SK-N-SH treated with all-trans-retinoic acid at 6 μM for 48 hours (cell line): ENCODE measurements around the gene MS4A6A.

Source experiments
- ATAC-seq: fragments of 200-7000 bp; cut with Tn5 transposase; 3 replicates; pipeline ENCODE4 v1.9.1; 2020; ENCODE audit warnings: mild to moderate bottlenecking, moderate library complexity
- ARNTL ChIP-seq: fragments of 450-650 bp; formaldehyde crosslinking; IDR thresholded peaks from 2 replicates; pipeline ENCODE4 v1.5.0; 2020; ENCODE audit warnings: low read depth, mild to moderate bottlenecking, moderate library complexity, borderline replicate concordance
- BACH2 ChIP-seq: fragments of 250-450 bp; sonication (Bioruptor Pico); IDR thresholded peaks from 2 replicates; pipeline ENCODE4 v1.9.0; 2021; ENCODE audit warnings: mild to moderate bottlenecking, borderline replicate concordance
- CSDC2 ChIP-seq: fragments of 250-450 bp; sonication (Bioruptor Pico); IDR thresholded peaks from 2 replicates; pipeline ENCODE4 v1.5.0; 2020; ENCODE audit warnings: mild to moderate bottlenecking, moderate library complexity
- CSRNP3 ChIP-seq: fragments of 250-450 bp; sonication (Bioruptor Pico); IDR thresholded peaks from 2 replicates; pipeline ENCODE4 v1.5.1; 2021; ENCODE audit warnings: mild to moderate bottlenecking, moderate library complexity
- ESRRG ChIP-seq: fragments of 250-450 bp; sonication (Bioruptor Pico); IDR thresholded peaks from 2 replicates; pipeline ENCODE4 v1.6.1; 2021; ENCODE audit warnings: mild to moderate bottlenecking
- GLIS3 ChIP-seq: fragments of 250-450 bp; sonication (Bioruptor Pico); IDR thresholded peaks from 2 replicates; pipeline ENCODE4 v1.5.0; 2020; ENCODE audit warnings: mild to moderate bottlenecking, moderate library complexity
- ISL1 ChIP-seq: fragments of 250-450 bp; sonication (Bioruptor Pico); IDR thresholded peaks from 2 replicates; pipeline ENCODE4 v2.1.2; 2022; ENCODE audit warnings: mild to moderate bottlenecking, moderate library complexity
- OSR1 ChIP-seq: fragments of 250-450 bp; sonication (Bioruptor Pico); IDR thresholded peaks from 2 replicates; pipeline ENCODE4 v1.8.0; 2022; ENCODE audit warnings: moderate library complexity, mild to moderate bottlenecking, inconsistent platforms
- PATZ1 ChIP-seq: fragments of 250-450 bp; sonication (Bioruptor Pico); IDR thresholded peaks from 2 replicates; pipeline ENCODE4 v1.8.0; 2020; ENCODE audit warnings: mild to moderate bottlenecking, moderate library complexity, borderline replicate concordance
- POU6F1 ChIP-seq: fragments of 250-450 bp; sonication (Bioruptor Pico); IDR thresholded peaks from 2 replicates; pipeline ENCODE4 v1.8.0; 2021; ENCODE audit warnings: low read depth, mild to moderate bottlenecking, moderate library complexity, borderline replicate concordance
- PPARA ChIP-seq: fragments of 250-450 bp; sonication (Bioruptor Pico); IDR thresholded peaks from 2 replicates; pipeline ENCODE4 v1.5.0; 2020; ENCODE audit warnings: mild to moderate bottlenecking, borderline replicate concordance
- RARB ChIP-seq: fragments of 250-450 bp; sonication (Bioruptor Pico); IDR thresholded peaks from 2 replicates; pipeline ENCODE4 v1.8.0; 2021; ENCODE audit warnings: mild to moderate bottlenecking, moderate library complexity
- SNAI2 ChIP-seq: fragments of 250-450 bp; sonication (Bioruptor Pico); IDR thresholded peaks from 2 replicates; pipeline ENCODE4 v1.5.0; 2020; ENCODE audit warnings: mild to moderate bottlenecking, moderate library complexity
- TCF4 ChIP-seq: fragments of 250-450 bp; sonication (Bioruptor Pico); IDR thresholded peaks from 2 replicates; pipeline ENCODE4 v1.8.0; 2021; ENCODE audit warnings: mild to moderate bottlenecking, moderate library complexity, borderline replicate concordance
- TOX ChIP-seq: fragments of 250-450 bp; sonication (Bioruptor Pico); IDR thresholded peaks from 2 replicates; pipeline ENCODE4 v1.8.0; 2021; ENCODE audit warnings: mild to moderate bottlenecking, moderate library complexity, borderline replicate concordance
- TSHZ2 ChIP-seq: fragments of 250-450 bp; sonication (Bioruptor Pico); IDR thresholded peaks from 2 replicates; pipeline ENCODE4 v1.5.0; 2020; ENCODE audit warnings: mild to moderate bottlenecking, moderate library complexity
- ZC3H10 ChIP-seq: fragments of 250-450 bp; sonication (Bioruptor Pico); IDR thresholded peaks from 2 replicates; pipeline ENCODE4 v1.5.1; 2021; ENCODE audit warnings: mild to moderate bottlenecking, moderate library complexity
- ZFP3 ChIP-seq: fragments of 250-450 bp; sonication (Bioruptor Pico); IDR thresholded peaks from 2 replicates; pipeline ENCODE4 v1.5.0; 2020; ENCODE audit warnings: mild to moderate bottlenecking, moderate library complexity
- ZFP30 ChIP-seq: fragments of 450-650 bp; formaldehyde crosslinking; IDR thresholded peaks from 2 replicates; pipeline ENCODE4 v1.5.0; 2022; ENCODE audit warnings: mild to moderate bottlenecking, moderate library complexity
- ZNF70 ChIP-seq: fragments of 450-650 bp; formaldehyde crosslinking; IDR thresholded peaks from 2 replicates; pipeline ENCODE4 v1.5.0; 2020; ENCODE audit warnings: mild to moderate bottlenecking, moderate library complexity
- ZNF8 ChIP-seq: fragments of 450-650 bp; formaldehyde crosslinking; IDR thresholded peaks from 2 replicates; pipeline ENCODE4 v1.5.0; 2020; ENCODE audit warnings: mild to moderate bottlenecking, moderate library complexity
- TF ChIP-seq, protein P1 (sequence below): fragments of 250-450 bp; sonication (Bioruptor Pico); IDR thresholded peaks from 2 replicates; pipeline ENCODE4 v1.5.1; 2020; ENCODE audit warnings: low read depth, mild to moderate bottlenecking, moderate library complexity

The MS4A6A gene

DNA sequence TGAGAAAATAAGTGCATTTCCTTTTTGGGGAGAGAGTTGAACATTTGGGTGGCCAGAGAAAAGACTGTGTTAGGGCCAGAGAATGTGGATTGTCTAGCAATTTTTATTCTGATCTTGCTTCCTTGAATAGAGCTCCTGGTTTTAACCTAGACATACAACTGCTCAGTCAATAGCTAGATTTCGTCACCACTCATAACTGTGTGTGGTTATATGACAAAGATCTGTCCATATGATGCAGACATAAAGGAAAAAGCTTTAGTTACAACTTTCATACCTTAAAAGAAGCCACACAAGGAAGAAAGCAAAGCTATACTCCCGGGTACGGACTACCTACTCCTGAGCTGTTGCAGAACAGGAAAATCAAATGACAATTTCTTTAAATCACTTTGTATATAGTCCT, 37.2 kb downstream of the MS4A6A start (continued):
- TF ChIP-seq ARNTL: no peak
- TF ChIP-seq POU6F1 (CRISPR knock-in tag): no peak
- no peak for TF ChIP-seq ZFP3 (CRISPR knock-in tag)
- TF ChIP-seq ISL1 (CRISPR knock-in tag): no peak
- TF ChIP-seq GLIS3: no peak

DNA sequence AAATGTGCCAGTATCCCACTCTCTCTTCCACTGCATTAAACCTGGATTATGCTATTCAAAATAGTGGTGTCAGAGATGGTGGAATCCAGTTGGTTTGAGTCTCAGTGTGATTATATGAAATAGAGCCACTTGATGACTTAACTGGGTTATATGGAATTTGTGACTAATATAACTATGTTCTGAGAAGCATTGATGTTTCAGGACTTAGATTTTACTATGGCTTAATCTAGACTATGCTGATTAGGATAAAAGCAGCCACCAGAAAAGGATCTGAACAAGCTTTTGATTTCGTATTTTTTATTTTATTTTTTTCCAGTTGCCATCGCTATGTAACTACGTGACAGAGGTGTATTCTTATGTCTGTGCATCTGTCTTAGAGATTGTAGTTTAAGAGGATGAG, 39.1 kb downstream of the MS4A6A start:
- TF ChIP-seq ZC3H10 (CRISPR knock-in tag) (no peak), CSDC2 (CRISPR knock-in tag) (no peak), PPARA (CRISPR knock-in tag) (no peak), ESRRG (CRISPR knock-in tag) (no peak), BACH2 (no peak), CSRNP3 (CRISPR knock-in tag) (no peak), ZNF8 (CRISPR knock-in tag) (no peak), ZNF70 (CRISPR knock-in tag) (no peak), TCF4 (CRISPR knock-in tag) (no peak), SNAI2 (CRISPR knock-in tag) (no peak), OSR1 (CRISPR knock-in tag) (no peak), TOX (CRISPR knock-in tag) (no peak), GLIS3 (no peak), TSHZ2 (CRISPR knock-in tag) (no peak), ZFP3 (CRISPR knock-in tag) (no peak), ISL1 (CRISPR knock-in tag) (no peak), PATZ1 (no peak)
- TF ChIP-seq, protein P1, sequence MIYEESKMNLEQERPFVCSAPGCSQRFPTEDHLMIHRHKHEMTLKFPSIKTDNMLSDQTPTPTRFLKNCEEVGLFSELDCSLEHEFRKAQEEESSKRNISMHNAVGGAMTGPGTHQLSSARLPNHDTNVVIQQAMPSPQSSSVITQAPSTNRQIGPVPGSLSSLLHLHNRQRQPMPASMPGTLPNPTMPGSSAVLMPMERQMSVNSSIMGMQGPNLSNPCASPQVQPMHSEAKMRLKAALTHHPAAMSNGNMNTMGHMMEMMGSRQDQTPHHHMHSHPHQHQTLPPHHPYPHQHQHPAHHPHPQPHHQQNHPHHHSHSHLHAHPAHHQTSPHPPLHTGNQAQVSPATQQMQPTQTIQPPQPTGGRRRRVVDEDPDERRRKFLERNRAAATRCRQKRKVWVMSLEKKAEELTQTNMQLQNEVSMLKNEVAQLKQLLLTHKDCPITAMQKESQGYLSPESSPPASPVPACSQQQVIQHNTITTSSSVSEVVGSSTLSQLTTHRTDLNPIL (CRISPR knock-in tag): no peak
- TF ChIP-seq, all 23 proteins: peak for 0
- ATAC-seq: no peak

DNA sequence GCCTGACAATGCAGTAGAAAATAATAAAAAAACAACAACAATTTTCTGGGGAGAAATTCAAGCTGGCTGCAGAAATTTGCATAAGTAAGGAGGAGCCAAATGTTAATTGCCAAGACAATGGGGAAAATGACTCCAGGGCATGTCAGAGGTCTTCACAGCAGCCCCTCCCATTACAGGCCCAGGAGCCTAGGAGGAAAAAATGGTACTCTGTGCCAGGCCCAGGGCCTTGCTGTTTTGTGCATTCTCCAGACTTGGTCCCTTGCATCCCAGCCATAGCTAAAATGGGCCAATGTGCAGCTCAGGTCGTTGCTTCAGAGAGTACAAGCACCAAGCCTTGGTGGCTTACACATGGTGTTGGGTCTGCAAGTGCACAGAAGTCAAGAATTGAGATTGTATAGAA, 49.0 kb downstream of the MS4A6A start:
- no peak for ATAC-seq

More for the DNA sequence above, 49.0 kb downstream of the MS4A6A start:
- TF ChIP-seq BACH2 (no peak), OSR1 (CRISPR knock-in tag) (no peak), ISL1 (CRISPR knock-in tag) (no peak), ZC3H10 (CRISPR knock-in tag) (no peak), ZFP30 (CRISPR knock-in tag) (no peak), GLIS3 (no peak), SNAI2 (CRISPR knock-in tag) (no peak), ZNF8 (CRISPR knock-in tag) (no peak), CSDC2 (CRISPR knock-in tag) (no peak), RARB (CRISPR knock-in tag) (no peak), ESRRG (CRISPR knock-in tag) (no peak), CSRNP3 (CRISPR knock-in tag) (no peak), TSHZ2 (CRISPR knock-in tag) (no peak), ZFP3 (CRISPR knock-in tag) (no peak)
- TF ChIP-seq, all 23 proteins: peak for 0
